GM23248 (cell line): ENCODE results near the gene RAE1. TPM values are rescaled to one million over a fixed set of nuclear protein-coding genes. Genes with fewer than 3 reads are reported as not detected.

Source experiments
- DNase-seq: peaks from one replicate; pipeline ENCODE4 v3.0.0-alpha.2; 2015
- H2AFZ ChIP-seq: fragments of 200-600 bp; sonication (generic); 2 replicates; pipeline ENCODE4 v1.6.1; 2016; ENCODE audit warnings: antibody characterized with exemption
- H3F3A ChIP-seq: fragments of 200-600 bp; sonication (generic); 2 replicates; pipeline ENCODE4 v1.6.1; 2016; ENCODE audit warnings: mild to moderate bottlenecking, antibody characterized with exemption, mixed run types; ENCODE audit not compliant: insufficient read depth
- H3K27ac ChIP-seq: fragments of 200-600 bp; sonication (generic); 2 replicates; pipeline ENCODE4 v1.5.1; 2016; ENCODE audit warnings: mild to moderate bottlenecking
- H3K27me3 ChIP-seq: fragments of 200-600 bp; sonication (generic); replicated peaks from 2 replicates; pipeline ENCODE4 v1.6.1; 2016; ENCODE audit warnings: mild to moderate bottlenecking; ENCODE audit not compliant: insufficient read depth
- H3K36me3 ChIP-seq: fragments of 200-600 bp; sonication (generic); 2 replicates; pipeline ENCODE4 v1.6.1; 2016; ENCODE audit warnings: low read depth, mild to moderate bottlenecking
- H3K4me1 ChIP-seq: fragments of 200-600 bp; sonication (generic); 2 replicates; pipeline ENCODE4 v1.6.1; 2016; ENCODE audit warnings: mild to moderate bottlenecking; ENCODE audit not compliant: insufficient read depth
- H3K4me2 ChIP-seq: fragments of 200-600 bp; sonication (generic); one replicate; pipeline ENCODE4 v1.6.1; 2016; ENCODE audit warnings: mild to moderate bottlenecking; ENCODE audit not compliant: unreplicated experiment
- H3K4me3 ChIP-seq: fragments of 200-600 bp; sonication (generic); 2 replicates; pipeline ENCODE4 v1.5.1; 2016; ENCODE audit warnings: mild to moderate bottlenecking
- H3K79me2 ChIP-seq: fragments of 200-600 bp; sonication (generic); 2 replicates; pipeline ENCODE4 v1.6.1; 2016; ENCODE audit warnings: mild to moderate bottlenecking; ENCODE audit not compliant: insufficient read depth
- H3K9ac ChIP-seq: fragments of 200-600 bp; sonication (generic); 2 replicates; pipeline ENCODE4 v1.6.1; 2016; ENCODE audit warnings: mild to moderate bottlenecking
- H3K9me2 ChIP-seq: fragments of 200-600 bp; sonication (generic); 2 replicates; pipeline ENCODE4 v1.6.1; 2016; ENCODE audit warnings: mixed run types, mild to moderate bottlenecking, moderate library complexity; ENCODE audit not compliant: insufficient read depth
- H3K9me3 ChIP-seq: fragments of 200-600 bp; sonication (generic); one replicate; pipeline ENCODE4 v1.6.1; 2017; ENCODE audit warnings: low read depth
- H4K20me1 ChIP-seq: fragments of 200-600 bp; sonication (generic); 2 replicates; pipeline ENCODE4 v1.6.0; 2016; ENCODE audit not compliant: insufficient read depth
- EZH2 ChIP-seq: fragments of 200-600 bp; sonication (generic); IDR thresholded peaks from 2 replicates; pipeline ENCODE4 v1.6.1; 2018; ENCODE audit warnings: antibody characterized with exemption, mild to moderate bottlenecking; ENCODE audit not compliant: insufficient read depth, poor library complexity, severe bottlenecking
- EZH2phosphoT487 ChIP-seq: fragments of 200-600 bp; sonication (generic); IDR thresholded peaks from 2 replicates; pipeline ENCODE4 v1.6.1; 2018; ENCODE audit warnings: antibody characterized with exemption, moderate library complexity, mild to moderate bottlenecking, low read depth; ENCODE audit not compliant: insufficient read depth
- WGBS, 2 experiments: methylation state at CpG; one replicate each; pipeline ENCODE4 v1.1.6; 2015 to 2017; ENCODE audit warnings: low lambda C conversion rate in 2 of 2, low coverage in 1 of 2; ENCODE audit errors: missing lambda C conversion rate in 2 of 2; 5-methylcytosine and 5-hydroxymethylcytosine counted together
- in situ Hi-C: fragments of 300-500 bp; cut with MboI; formaldehyde crosslinking; loops from 2 replicates; pipeline ENCODE4 v1.15.0; 2020
- polyA plus RNA-seq: library from polyadenylated mRNA; unstranded; fragments of >200 nt; fragmentation: Nextera tagmentation; extraction: Ambion mirVana; gene quantifications from 2 replicates; pipeline ENCODE4 v1.2.1, GENCODE V29; 2016
- total RNA-seq: library from RNA; depleted of rRNA; stranded (reverse); fragments of >200 nt; shearing (Covaris generic); gene quantifications from 2 replicates; pipeline ENCODE4 v1.2.3, GENCODE V29; 2014; rRNA removed

RAE1 gene, protein sequence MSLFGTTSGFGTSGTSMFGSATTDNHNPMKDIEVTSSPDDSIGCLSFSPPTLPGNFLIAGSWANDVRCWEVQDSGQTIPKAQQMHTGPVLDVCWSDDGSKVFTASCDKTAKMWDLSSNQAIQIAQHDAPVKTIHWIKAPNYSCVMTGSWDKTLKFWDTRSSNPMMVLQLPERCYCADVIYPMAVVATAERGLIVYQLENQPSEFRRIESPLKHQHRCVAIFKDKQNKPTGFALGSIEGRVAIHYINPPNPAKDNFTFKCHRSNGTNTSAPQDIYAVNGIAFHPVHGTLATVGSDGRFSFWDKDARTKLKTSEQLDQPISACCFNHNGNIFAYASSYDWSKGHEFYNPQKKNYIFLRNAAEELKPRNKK
- total RNA-seq (21.5 and 34.7 TPM in 2 replicates), polyA plus RNA-seq (54.8 and 55.9 TPM in 2 replicates)

DNA sequence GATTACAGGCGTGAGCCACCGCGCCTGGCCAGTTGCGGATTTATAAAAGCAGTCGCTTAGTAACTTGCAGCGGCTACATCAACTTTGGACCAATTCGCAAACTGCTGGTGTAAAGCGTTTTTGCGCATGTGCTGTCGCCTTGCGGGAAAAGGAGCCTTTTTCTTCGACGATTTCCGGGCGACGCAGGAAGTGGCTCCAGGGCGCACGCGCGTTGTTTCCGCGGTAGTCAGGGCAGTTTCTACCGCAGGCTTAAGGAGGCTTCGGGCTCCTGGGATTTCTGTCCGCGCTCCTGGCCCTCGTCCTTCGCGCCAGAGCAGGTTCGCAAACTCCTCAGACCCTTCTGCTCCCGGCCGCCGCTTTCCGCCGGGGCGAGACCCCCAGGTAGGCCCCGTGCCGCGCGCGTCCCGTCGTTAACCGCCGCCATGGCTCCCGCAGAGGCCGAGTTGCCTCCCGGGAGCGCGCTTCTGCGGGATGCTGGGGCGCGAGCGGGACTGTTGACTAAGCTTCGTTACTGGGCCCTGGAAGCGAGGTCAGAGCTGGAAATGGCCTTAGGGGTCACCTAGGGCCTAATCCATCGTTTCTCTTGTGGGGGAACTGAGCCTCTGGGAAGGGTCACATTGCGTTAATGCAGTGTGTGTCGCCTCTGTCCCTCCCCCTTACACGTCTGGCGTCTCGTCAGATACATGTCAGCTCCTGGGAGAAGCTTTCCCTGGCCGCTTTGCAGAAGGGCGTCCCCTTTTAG is at the start of gene RAE1:
Gene RAE1 (plus strand): TSS at position 214 of the 742 bp plus-strand sequence. CDS start 2,784 bp downstream, outside the sequence.
- no peaks in the 10 kb centered on the region for H3K9me2 ChIP-seq
- in situ Hi-C loops = no loop called here
- H2AFZ ChIP-seq = peak within 1 kb of the TSS; percentile 80

DNA sequence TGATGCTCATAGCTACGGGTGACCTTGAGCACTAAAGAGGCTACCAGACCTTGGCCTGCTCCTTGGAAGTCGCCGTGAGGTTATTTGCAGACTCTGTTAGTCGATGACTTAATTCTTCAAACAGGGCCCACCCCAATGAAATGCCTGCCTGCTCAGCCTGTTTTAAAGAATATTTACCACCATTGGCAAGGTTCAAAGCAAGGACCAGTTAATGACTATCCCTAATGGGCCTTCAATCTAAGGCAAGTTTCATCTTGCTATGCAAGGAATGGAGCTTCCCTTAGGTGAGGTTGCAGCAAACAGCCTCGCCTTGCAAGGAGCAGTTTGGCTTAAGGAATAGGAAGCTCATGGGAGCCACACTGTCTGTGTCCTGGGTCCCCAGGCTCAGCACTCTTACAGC is 44.3 kb upstream of the RAE1 start:
- TF ChIP-seq EZH2phosphoT487 (no peak), EZH2 (no peak)
- Histone ChIP-seq H3K79me2 (no peaks in the 10 kb centered on the region), H3K4me2 (no peak overlapping the region), H2AFZ (no peak overlapping the region), H3K9ac (no peak overlapping the region), H3K27ac (no peak overlapping the region), H3K9me2 (no peaks in the 10 kb centered on the region), H3K4me3 (no peak overlapping the region), H3F3A (no peaks in the 10 kb centered on the region), H3K27me3 (peaks cover 55% of the 10 kb centered on the region), H3K36me3 (no peaks in the 10 kb centered on the region), H3K4me1 (no peaks in the 10 kb centered on the region), H4K20me1 (no peaks in the 10 kb centered on the region), H3K9me3 (no peaks in the 10 kb centered on the region)
- WGBS, 2 experiments = 51 to 52% methylated on average over 5 of the region's 5 CpGs
- in situ Hi-C loops = no loop called here
- DNase-seq = no peak

More for the DNA sequence above, at the start of gene RAE1:
- peak within 1 kb of the TSS; percentile 97 for H3K9ac ChIP-seq
- H3K36me3 ChIP-seq = peaks cover 31% of the 10 kb centered on the region
- WGBS, 2 experiments = 1% methylated on average over 59 to 63 of the region's 64 CpGs
- peak within 1 kb of the TSS; percentile 88 for H3K27ac ChIP-seq
- H3K4me1 ChIP-seq = peaks cover 31% of the 10 kb centered on the region
- TF ChIP-seq EZH2phosphoT487 (no peak), EZH2 (no peak)
- peaks cover 18% of the 10 kb centered on the region for H3F3A ChIP-seq
- H3K27me3 ChIP-seq = no peaks in the 10 kb centered on the region
- H3K79me2 ChIP-seq = no peaks in the 10 kb centered on the region; the same call in none of the 2 replicates
- peak within 1 kb of the TSS; percentile 95 for H3K4me3 ChIP-seq
- H3K9me3 ChIP-seq = no peaks in the 10 kb centered on the region
- H4K20me1 ChIP-seq = no peaks in the 10 kb centered on the region
- H3K4me2 ChIP-seq = peak within 1 kb of the TSS; percentile 100
- peak; percentile 99 for DNase-seq

DNA sequence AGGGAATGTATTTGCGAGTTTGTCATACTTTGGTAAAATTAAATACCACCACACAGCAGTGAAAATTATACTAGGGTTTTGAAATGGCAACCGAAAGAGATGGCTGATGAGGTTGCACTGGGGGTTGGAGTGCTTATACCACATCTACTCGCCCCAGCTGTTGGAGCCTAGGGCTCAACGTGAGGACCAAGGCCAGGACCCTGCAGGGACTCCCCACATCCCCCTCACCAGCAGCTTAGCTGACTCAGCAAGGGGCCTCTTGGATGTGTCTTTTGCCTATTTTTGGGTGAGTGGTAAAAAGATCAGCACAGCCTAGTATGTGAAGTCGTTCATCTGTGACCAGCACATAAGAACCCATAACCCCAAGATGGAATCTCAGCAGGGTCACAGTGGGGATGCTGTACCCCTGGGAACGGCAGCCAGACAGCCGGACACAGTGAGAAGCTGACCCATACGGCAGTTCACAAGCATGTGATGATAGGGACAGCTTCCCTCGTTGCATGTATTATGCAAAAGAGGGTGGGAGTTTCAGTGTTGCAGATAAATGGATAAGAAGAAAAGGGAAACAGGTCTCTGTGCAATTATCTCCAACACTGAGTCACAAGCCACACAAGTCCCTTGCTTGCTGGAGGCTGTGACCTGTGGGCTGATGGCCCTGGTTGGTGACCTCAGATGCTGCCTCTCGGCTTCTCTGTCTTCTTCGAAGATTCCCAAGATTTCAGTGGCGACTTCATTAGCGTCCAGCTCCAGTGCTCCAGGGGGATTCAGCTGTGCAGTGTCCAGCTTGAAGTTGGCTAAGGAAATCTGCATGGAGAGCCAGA is 42.4 kb upstream of the RAE1 start:
- no peak overlapping the region for H3K9ac ChIP-seq
- no peaks in the 10 kb centered on the region for H3K9me2 ChIP-seq
- H3K36me3 ChIP-seq = no peaks in the 10 kb centered on the region
- H4K20me1 ChIP-seq = no peaks in the 10 kb centered on the region
- in situ Hi-C loops = no loop called here
- DNase-seq = no peak
- no peaks in the 10 kb centered on the region for H3K9me3 ChIP-seq
- WGBS, 2 experiments = 28 to 30% methylated on average over 13 of the region's 13 CpGs
- no peak overlapping the region for H2AFZ ChIP-seq
- no peak overlapping the region for H3K4me3 ChIP-seq
- H3K4me1 ChIP-seq = no peaks in the 10 kb centered on the region
- no peak overlapping the region for H3K4me2 ChIP-seq
- H3F3A ChIP-seq = no peaks in the 10 kb centered on the region
- TF ChIP-seq EZH2phosphoT487 (no peak), EZH2 (no peak)
- H3K79me2 ChIP-seq = no peaks in the 10 kb centered on the region
- H3K27ac ChIP-seq = no peak overlapping the region
- H3K27me3 ChIP-seq = peaks cover 64% of the 10 kb centered on the region

GRCh38 chr20:57309544-57310115 is 41.4 kb upstream of the RAE1 start:
- H3F3A ChIP-seq = no peaks in the 10 kb centered on the region
- no peaks in the 10 kb centered on the region for H3K79me2 ChIP-seq
- H3K27me3 ChIP-seq = peaks cover 70% of the 10 kb centered on the region
- no peaks in the 10 kb centered on the region for H4K20me1 ChIP-seq
- H3K9me3 ChIP-seq = no peaks in the 10 kb centered on the region
- in situ Hi-C loops = no loop called here
- WGBS, 2 experiments = 3 to 4% methylated on average over 9 of the region's 9 CpGs
- no peaks in the 10 kb centered on the region for H3K4me1 ChIP-seq
- DNase-seq = no peak
- H3K4me3 ChIP-seq = no peak overlapping the region
- TF ChIP-seq EZH2phosphoT487 (no peak), EZH2 (no peak)
- H3K9me2 ChIP-seq = no peaks in the 10 kb centered on the region
- no peak overlapping the region for H3K9ac ChIP-seq
- H3K36me3 ChIP-seq = no peaks in the 10 kb centered on the region
- H3K27ac ChIP-seq = no peak overlapping the region
- H3K4me2 ChIP-seq = no peak overlapping the region
- H2AFZ ChIP-seq = no peak overlapping the region
